ENCODE measurements around the gene NPDC1. TPM values are rescaled to one million over a fixed set of nuclear protein-coding genes. Genes with fewer than 3 reads are reported as not detected.

The NPDC1 gene
- total RNA-seq, 2 experiments from 2014 or later = 15.3 to 16.0 TPM

DNA sequence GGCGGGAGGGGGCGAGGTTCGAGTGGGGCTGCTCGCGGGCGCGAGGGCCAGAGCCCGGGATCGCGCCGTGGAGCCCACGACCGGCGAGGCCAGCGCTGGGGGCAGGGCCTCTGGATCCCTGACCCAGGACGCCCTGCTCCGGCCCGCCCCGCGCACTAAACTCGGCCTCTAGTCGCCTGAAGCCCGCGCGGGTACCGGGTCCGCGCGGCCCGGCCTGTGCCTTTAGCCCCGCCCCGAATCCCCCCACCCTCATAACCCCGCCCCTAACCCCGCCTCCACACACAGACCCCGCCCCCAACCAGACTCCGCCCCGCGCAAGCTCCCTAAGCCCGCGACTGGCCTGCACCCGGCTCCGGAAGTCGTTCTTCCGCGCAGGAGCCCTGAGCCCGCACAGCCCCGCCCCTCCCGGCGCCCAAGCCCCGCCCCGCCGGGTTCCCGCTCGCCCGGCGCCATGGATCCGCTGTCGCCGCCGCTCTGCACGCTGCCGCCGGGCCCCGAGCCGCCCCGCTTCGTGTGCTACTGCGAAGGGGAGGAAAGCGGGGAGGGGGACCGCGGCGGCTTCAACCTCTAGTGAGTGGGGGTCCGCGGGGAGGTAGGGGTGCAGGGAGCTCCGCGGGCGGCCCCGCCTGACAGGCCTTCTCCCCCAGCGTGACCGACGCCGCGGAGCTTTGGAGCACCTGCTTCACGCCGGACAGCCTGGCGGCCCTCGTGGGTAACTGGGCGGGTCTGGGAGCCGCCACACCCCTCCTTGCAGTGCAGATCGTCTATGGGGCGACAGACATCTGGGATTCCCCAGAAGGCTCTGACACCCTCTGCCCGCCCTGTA is 53.8 kb downstream of the NPDC1 start, which contains the start of gene PAXX:
TSS of gene PAXX (plus strand) at position 430 of the 826 bp plus-strand sequence. CDS start at position 452, 22 bp downstream.
- no peaks in the 10 kb centered on the region for H3K9me3 ChIP-seq (ENCODE audit: control insufficient read depth in 1 of 2, insufficient read depth in 1 of 2, low read length in 2 of 2)
- peak within 1 kb of the TSS; percentile 89 for H3K4me3 ChIP-seq (ENCODE audit: low read length)
- H3K4me1 ChIP-seq (ENCODE audit: insufficient read depth, low read length) = peaks cover 51% of the 10 kb centered on the region
- H3K27me3 ChIP-seq (ENCODE audit: control insufficient read depth in 1 of 2, insufficient read depth in 2 of 2, low read length in 2 of 2) = no peaks in the 10 kb centered on the region
- ChIA-PET CTCF (interaction anchor here (0.8 to 2.4 kb wide), 6 partner anchors 16 to 150 kb away, joined by 3 to 11 read pairs (median 4); partner anchors contain the start of genes AJM1 and NPDC1), POLR2A (interaction anchor here (0.6 to 3.0 kb wide), 18 partner anchors 14 to 185 kb away, joined by 3 to 17 read pairs (median 4); partner anchors contain the start of genes ABCA2, C8G, FBXW5 and RABL6)
- H3K9me3 Mint-ChIP-seq = no peaks in the 10 kb centered on the region
- intact Hi-C loops (cut with DNase I, micrococcal nuclease) = loop anchor here (1.0 to 5.0 kb wide), 4 partner anchors 13 to 415 kb away; no protein-coding TSS in a partner anchor
- H3K36me3 Mint-ChIP-seq (ENCODE audit: low read depth) = peaks cover 8% of the 10 kb centered on the region
- peaks cover 10% of the 10 kb centered on the region for H3K36me3 ChIP-seq (ENCODE audit: insufficient read depth, low read length)
- peak; percentile 89 to 97 (median 94) for DNase-seq
- TF ChIP-seq, protein P1, sequence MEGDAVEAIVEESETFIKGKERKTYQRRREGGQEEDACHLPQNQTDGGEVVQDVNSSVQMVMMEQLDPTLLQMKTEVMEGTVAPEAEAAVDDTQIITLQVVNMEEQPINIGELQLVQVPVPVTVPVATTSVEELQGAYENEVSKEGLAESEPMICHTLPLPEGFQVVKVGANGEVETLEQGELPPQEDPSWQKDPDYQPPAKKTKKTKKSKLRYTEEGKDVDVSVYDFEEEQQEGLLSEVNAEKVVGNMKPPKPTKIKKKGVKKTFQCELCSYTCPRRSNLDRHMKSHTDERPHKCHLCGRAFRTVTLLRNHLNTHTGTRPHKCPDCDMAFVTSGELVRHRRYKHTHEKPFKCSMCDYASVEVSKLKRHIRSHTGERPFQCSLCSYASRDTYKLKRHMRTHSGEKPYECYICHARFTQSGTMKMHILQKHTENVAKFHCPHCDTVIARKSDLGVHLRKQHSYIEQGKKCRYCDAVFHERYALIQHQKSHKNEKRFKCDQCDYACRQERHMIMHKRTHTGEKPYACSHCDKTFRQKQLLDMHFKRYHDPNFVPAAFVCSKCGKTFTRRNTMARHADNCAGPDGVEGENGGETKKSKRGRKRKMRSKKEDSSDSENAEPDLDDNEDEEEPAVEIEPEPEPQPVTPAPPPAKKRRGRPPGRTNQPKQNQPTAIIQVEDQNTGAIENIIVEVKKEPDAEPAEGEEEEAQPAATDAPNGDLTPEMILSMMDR (IDR thresholded peaks at IDR 0.05) = no peak
- peak within 1 kb of the TSS; percentile 91 for H3K4me3 Mint-ChIP-seq
- H3K27ac ChIP-seq (ENCODE audit: low read depth in 1 of 2, low read length in 2 of 2) = peak within 1 kb of the TSS; percentile 57 to 76
- peak within 1 kb of the TSS; percentile 82 for H3K27ac Mint-ChIP-seq
- H3K27me3 Mint-ChIP-seq = peaks cover 8% of the 10 kb centered on the region
- H3K4me1 Mint-ChIP-seq (ENCODE audit: low read depth) = peaks cover 35% of the 10 kb centered on the region
- peak; percentile 91 for ATAC-seq (ENCODE audit: poor library complexity)

DNA sequence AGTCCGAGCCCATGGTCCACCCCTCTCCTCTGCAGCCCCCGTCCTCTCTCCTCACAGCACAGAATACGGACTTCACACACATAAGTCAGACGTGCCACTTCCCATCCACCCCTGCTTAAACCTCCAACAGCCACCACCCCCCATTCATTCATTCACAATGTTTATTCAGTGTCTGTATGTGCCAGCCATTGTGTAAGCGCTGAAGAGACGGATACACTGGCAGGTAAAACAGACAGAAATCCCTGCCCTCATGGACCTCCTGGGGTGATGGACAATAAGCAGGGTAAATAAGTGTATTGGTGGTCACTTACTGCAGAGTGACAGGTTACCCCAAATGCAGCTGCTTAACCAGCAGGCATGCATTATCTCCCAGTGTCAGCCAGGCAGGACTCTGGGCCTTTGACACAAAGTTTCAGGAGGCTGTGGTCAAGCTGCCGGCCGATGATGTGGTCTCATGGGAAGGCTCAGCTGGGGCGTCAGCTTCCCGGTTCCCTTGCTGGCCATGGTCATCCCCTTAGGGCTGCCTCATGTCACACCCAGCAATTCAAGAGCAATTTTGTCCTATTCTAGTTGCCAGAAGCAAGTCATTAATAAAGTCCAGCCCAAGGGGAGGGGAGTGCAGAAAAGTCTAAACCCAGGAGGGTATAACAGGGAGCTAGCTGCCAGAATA is 55.6 kb downstream of the NPDC1 start:
- intact Hi-C loops (cut with DNase I, micrococcal nuclease) = loop anchor here in 1 of 2 experiments (5.0 kb wide), 1 partner anchor 417 kb away; no protein-coding TSS in a partner anchor
- peaks cover 10% of the 10 kb centered on the region for H3K36me3 ChIP-seq (ENCODE audit: insufficient read depth, low read length)
- H3K4me3 Mint-ChIP-seq = peak overlapping the region; percentile 89
- H3K4me3 ChIP-seq (ENCODE audit: low read length) = no peak overlapping the region
- H3K27me3 Mint-ChIP-seq = peaks cover 15% of the 10 kb centered on the region
- ChIA-PET POLR2A (interaction anchor here (2.7 to 3.0 kb wide), 2 partner anchors 35 to 46 kb away, joined by 12 to 17 read pairs; partner anchors contain the start of genes C8G and FBXW5), CTCF (interaction anchor here (2.4 kb wide), 1 partner anchor 39 kb away, joined by 6 read pairs; no protein-coding TSS in a partner anchor)
- H3K4me1 Mint-ChIP-seq (ENCODE audit: low read depth) = peaks cover 26% of the 10 kb centered on the region
- H3K36me3 Mint-ChIP-seq (ENCODE audit: low read depth) = peaks cover 4% of the 10 kb centered on the region
- H3K9me3 Mint-ChIP-seq = no peaks in the 10 kb centered on the region
- H3K27me3 ChIP-seq (ENCODE audit: control insufficient read depth in 1 of 2, insufficient read depth in 2 of 2, low read length in 2 of 2) = peaks cover 0 to 7% of the 10 kb centered on the region in 2 experiments
- peaks cover 39% of the 10 kb centered on the region for H3K4me1 ChIP-seq (ENCODE audit: insufficient read depth, low read length)
- H3K9me3 ChIP-seq (ENCODE audit: control insufficient read depth in 1 of 2, insufficient read depth in 1 of 2, low read length in 2 of 2) = no peaks in the 10 kb centered on the region
- TF ChIP-seq, protein P1 (IDR thresholded peaks at IDR 0.05) = no peak
- ATAC-seq (ENCODE audit: poor library complexity) = no peak
- no peak for DNase-seq
- no peak overlapping the region for H3K27ac ChIP-seq (ENCODE audit: low read depth in 1 of 2, low read length in 2 of 2)
- H3K27ac Mint-ChIP-seq = peak overlapping the region; percentile 57

Other genes with a start within 250 kb of the NPDC1 start
- gene CCDC183, start 249.8 kb downstream of the NPDC1 start, total RNA-seq = 1 to 10 TPM; 3.0 to 4.6 TPM
- 10 to 100 TPM; 46.4 to 48.5 TPM for gene RABL6, start 238.2 kb downstream of the NPDC1 start, total RNA-seq
- gene AJM1, start 203.7 kb downstream of the NPDC1 start, total RNA-seq = 1 to 10 TPM; 1.1 to 1.2 TPM
- gene PHPT1, start 196.8 kb downstream of the NPDC1 start, total RNA-seq = 10 to 100 TPM; 13.6 to 17.8 TPM
- gene MAMDC4, start 193.8 kb downstream of the NPDC1 start, total RNA-seq = 1 to 10 TPM; 2.2 to 3.4 TPM
- 100 to 1,000 TPM; 215 to 220 TPM for gene EDF1, start 179.9 kb downstream of the NPDC1 start, total RNA-seq
- gene TRAF2, start 159.7 kb downstream of the NPDC1 start, total RNA-seq = 10 to 100 TPM; 10.6 to 11.6 TPM
- 10 to 100 TPM; 41.0 to 41.7 TPM for gene FBXW5, start 101.4 kb downstream of the NPDC1 start, total RNA-seq
- not detected for gene C8G, start 100.9 kb downstream of the NPDC1 start, total RNA-seq
- gene LCN12, start 93.9 kb downstream of the NPDC1 start, total RNA-seq = 1 to 10 TPM; 1.3 to 1.5 TPM
- 10 to 100 TPM; 40.6 to 41.0 TPM for gene PTGDS, start 68.7 kb downstream of the NPDC1 start, total RNA-seq
- 1 to 10 TPM in 1 of 2 experiments, under 1 TPM in 1; 0.93 to 1.0 TPM for gene LCNL1, start 63.2 kb downstream of the NPDC1 start, total RNA-seq
- 10 to 100 TPM; 67.0 to 67.8 TPM for gene PAXX, start 53.8 kb downstream of the NPDC1 start, total RNA-seq
- 1 to 10 TPM; 2.1 to 2.8 TPM for gene CLIC3, start 49.6 kb downstream of the NPDC1 start, total RNA-seq
- gene ABCA2, start 17.9 kb downstream of the NPDC1 start, total RNA-seq = 10 to 100 TPM; 80.1 to 86.8 TPM
- 1 to 10 TPM; 1.7 to 1.8 TPM for gene FUT7, start 14.1 kb downstream of the NPDC1 start, total RNA-seq
- gene ENTPD2, start 7.9 kb upstream of the NPDC1 start, total RNA-seq = not detected
- under 1 TPM; 0.17 to 0.19 TPM for gene SAPCD2, start 24.4 kb upstream of the NPDC1 start, total RNA-seq
- gene UAP1L1, start 31.3 kb upstream of the NPDC1 start, total RNA-seq = 1 to 10 TPM; 6.5 to 6.8 TPM
- gene MAN1B1, start 40.8 kb upstream of the NPDC1 start, total RNA-seq = 10 to 100 TPM; 60.9 to 66.9 TPM
- gene DPP7, start 68.6 kb upstream of the NPDC1 start, total RNA-seq = 100 to 1,000 TPM; 344 to 349 TPM
- gene GRIN1, start 93.0 kb upstream of the NPDC1 start, total RNA-seq = not detected
- not detected for gene LRRC26, start 123.9 kb upstream of the NPDC1 start, total RNA-seq
- gene TMEM210, start 125.9 kb upstream of the NPDC1 start, total RNA-seq = not detected
- gene ANAPC2, start 142.4 kb upstream of the NPDC1 start, total RNA-seq = 100 to 1,000 TPM; 144 to 149 TPM
- gene SSNA1, start 142.5 kb upstream of the NPDC1 start, total RNA-seq = 10 to 100 TPM; 30.1 to 30.5 TPM
- 1 to 10 TPM; 6.1 to 8.6 TPM for gene TPRN, start 154.6 kb upstream of the NPDC1 start, total RNA-seq
- gene TMEM203, start 159.5 kb upstream of the NPDC1 start, total RNA-seq = 10 to 100 TPM; 18.2 to 18.7 TPM
- 10 to 100 TPM; 22.8 to 25.3 TPM for gene NDOR1, start 159.5 kb upstream of the NPDC1 start, total RNA-seq
- gene RNF208, start 176.1 kb upstream of the NPDC1 start, total RNA-seq = under 1 TPM; 0.66 to 0.67 TPM
- under 1 TPM; 0.33 to 0.42 TPM for gene CYSRT1, start 179.0 kb upstream of the NPDC1 start, total RNA-seq
- gene RNF224, start 181.3 kb upstream of the NPDC1 start, total RNA-seq = under 1 TPM in 1 of 2 experiments, not detected in 1; 0.14 TPM
- not detected for gene SLC34A3, start 184.7 kb upstream of the NPDC1 start, total RNA-seq
- 10 to 100 TPM; 93.8 to 98.2 TPM for gene TUBB4B, start 195.1 kb upstream of the NPDC1 start, total RNA-seq
- not detected for gene STPG3, start 205.1 kb upstream of the NPDC1 start, total RNA-seq
- 10 to 100 TPM; 20.7 to 21.2 TPM for gene NELFB, start 209.2 kb upstream of the NPDC1 start, total RNA-seq
- gene TOR4A, start 231.5 kb upstream of the NPDC1 start, total RNA-seq = under 1 TPM; 0.67 to 0.80 TPM